GM18499 (cell line): Measurements from ENCODE around the gene CLSTN3.

Experiments used
- ATAC-seq: cut with Tn5 transposase; IDR thresholded peaks from one replicate; pipeline ENCODE4 v1.9.1; 2021; ENCODE audit warnings: moderate number of reproducible peaks; ENCODE audit not compliant: insufficient read depth, unreplicated experiment

The CLSTN3 gene

GRCh38 chr12:7129872-7130691 lies at the start of gene CLSTN3:
TSS of gene CLSTN3 (plus strand) at chr12:7130371. CDS start at chr12:7130649, 278 bp downstream.
- ATAC-seq = no peak

- no peak for ATAC-seq
Measured at GRCh38 chr12:7081037-7081436, 49.1 kb upstream of the CLSTN3 start.

GRCh38 chr12:7083125-7083524 lies 47.0 kb upstream of the CLSTN3 start:
- ATAC-seq = no peak

- no peak for ATAC-seq
Measured at GRCh38 chr12:7089196-7089871, 40.8 kb upstream of the CLSTN3 start.

- ATAC-seq = no peak
Measured at GRCh38 chr12:7090222-7090998, 39.8 kb upstream of the CLSTN3 start.

- ATAC-seq = no peak
Measured at GRCh38 chr12:7091171-7091570, 39.0 kb upstream of the CLSTN3 start.

GRCh38 chr12:7091660-7092228 lies 38.4 kb upstream of the CLSTN3 start:
- no peak for ATAC-seq

GRCh38 chr12:7092229-7092985 lies 37.8 kb upstream of the CLSTN3 start, which contains the start of gene C1R:
TSS of gene C1R (minus strand) at chr12:7092445. CDS start at chr12:7092388, 57 bp downstream.
- no peak for ATAC-seq

GRCh38 chr12:7092986-7093460 lies 37.1 kb upstream of the CLSTN3 start:
- ATAC-seq = no peak

GRCh38 chr12:7093486-7093885 lies 36.7 kb upstream of the CLSTN3 start:
- no peak for ATAC-seq

GRCh38 chr12:7093892-7094291 lies 36.3 kb upstream of the CLSTN3 start:
- no peak for ATAC-seq

- no peak for ATAC-seq
Measured at GRCh38 chr12:7096006-7096932, 33.9 kb upstream of the CLSTN3 start.

- no peak for ATAC-seq
Measured at GRCh38 chr12:7096979-7097378, 33.2 kb upstream of the CLSTN3 start.

GRCh38 chr12:7099290-7099996 lies 30.7 kb upstream of the CLSTN3 start:
- no peak for ATAC-seq

GRCh38 chr12:7100239-7100638 lies 29.9 kb upstream of the CLSTN3 start:
- no peak for ATAC-seq

- ATAC-seq = no peak
Measured at GRCh38 chr12:7101047-7101693, 29.0 kb upstream of the CLSTN3 start.

GRCh38 chr12:7101694-7102131 lies 28.5 kb upstream of the CLSTN3 start:
- no peak for ATAC-seq
